CD4-positive, alpha-beta T cell (primary cell): ENCODE measurements around the gene ARL4D. TPM values are rescaled to one million over a fixed set of nuclear protein-coding genes. Genes with fewer than 3 reads are reported as not detected.

ENCODE experiments used
- ATAC-seq: fragments of 200-7000 bp; cut with Tn5 transposase; one replicate; pipeline ENCODE4 v1.10.0; 2022; ENCODE audit warnings: mild to moderate bottlenecking; ENCODE audit not compliant: poor library complexity
- CTCF ChIA-PET: fragments of 350-600 bp; sonication (Branson Sonifier 250); formaldehyde crosslinking; loops from one replicate; lab custom pipeline; 2021; ENCODE audit warnings: antibody characterized with exemption, inconsistent platforms; lab: Charles Lee
- POLR2A ChIA-PET: fragments of 350-600 bp; sonication (Branson Sonifier 250); formaldehyde crosslinking; loops from one replicate; lab custom pipeline; 2021; ENCODE audit warnings: antibody characterized with exemption, inconsistent platforms; lab: Charles Lee
- DNase-seq, 14 experiments: peaks; one replicate each; pipeline ENCODE4 v3.0.0-alpha.2; 2013 to 2020; ENCODE audit warnings: mixed read lengths in 2 of 14
- H3K27ac ChIP-seq, 2 donors: one replicate each; pipeline versions ENCODE4 v1.5.1 to v1.7.0; 2013; ENCODE audit warnings: low read length in 2 of 2, low read depth in 1 of 2, mild to moderate bottlenecking in 1 of 2
- H3K27me3 ChIP-seq, 2 experiments: 1 replicate in 1 of 2; 2 replicates in 1 of 2; pipeline versions ENCODE4 v1.6.1 to v1.7.0; 2013; ENCODE audit warnings: low read length in 2 of 2, control low read depth in 1 of 2, mild to moderate bottlenecking in 1 of 2, moderate library complexity in 1 of 2; ENCODE audit not compliant: insufficient read depth in 2 of 2, control insufficient read depth in 1 of 2
- H3K36me3 ChIP-seq: one replicate; pipeline ENCODE4 v1.6.1; 2013; ENCODE audit warnings: low read length, control low read depth; ENCODE audit not compliant: insufficient read depth
- H3K4me1 ChIP-seq: one replicate; pipeline ENCODE4 v1.6.1; 2013; ENCODE audit warnings: low read length, control low read depth; ENCODE audit not compliant: insufficient read depth
- H3K4me3 ChIP-seq: one replicate; pipeline ENCODE4 v1.5.1; 2013; ENCODE audit warnings: mild to moderate bottlenecking, low read length, moderate library complexity
- H3K9me3 ChIP-seq, 2 experiments: 1 replicate in 1 of 2; 2 replicates in 1 of 2; pipeline versions ENCODE4 v1.6.1 to v1.7.0; 2013; ENCODE audit warnings: low read length in 2 of 2, mild to moderate bottlenecking in 2 of 2, control low read depth in 1 of 2, moderate library complexity in 1 of 2; ENCODE audit not compliant: control insufficient read depth in 1 of 2, insufficient read depth in 1 of 2
- H3K27ac Mint-ChIP-seq: one replicate; pipeline ENCODE4 v1.8.0; 2020; ENCODE audit warnings: mixed read lengths
- H3K27me3 Mint-ChIP-seq: one replicate; pipeline ENCODE4 v1.8.0; 2021; ENCODE audit warnings: mixed read lengths
- H3K36me3 Mint-ChIP-seq: one replicate; pipeline ENCODE4 v1.8.0; 2021; ENCODE audit warnings: low read depth, mixed read lengths
- H3K4me1 Mint-ChIP-seq: one replicate; pipeline ENCODE4 v1.8.0; 2021; ENCODE audit warnings: low read depth, mixed read lengths
- H3K4me3 Mint-ChIP-seq: one replicate; pipeline ENCODE4 v1.8.0; 2020; ENCODE audit warnings: mild to moderate bottlenecking, mixed read lengths
- H3K9me3 Mint-ChIP-seq: one replicate; pipeline ENCODE4 v1.8.0; 2020; ENCODE audit warnings: mixed read lengths
- intact Hi-C, 2 experiments: fragments of 100-400 bp; cut with DNase I in 1 of 2; cut with micrococcal nuclease in 1 of 2; formaldehyde crosslinking; loops; one replicate each; pipeline versions ENCODE4 v1.15.1 to v1.9.0; 2023 to 2025; cut with DNase I, micrococcal nuclease
- total RNA-seq, 174 experiments: library from RNA in 2 of 174; stranded (reverse) in 2 of 174; gene quantifications; one replicate each; pipeline ENCODE4 v1.2.3 and lab custom pipeline; 2021 to 2026
- TF ChIP-seq, protein P1 (sequence below): fragments of 200-600 bp; IDR thresholded peaks from one replicate; pipeline ENCODE4 v1.8.0; 2022; ENCODE audit warnings: antibody characterized with exemption, mild to moderate bottlenecking

The ARL4D gene
- total RNA-seq, 2 experiments from 2014 or later, result 2.4 to 2.9 TPM

DNA sequence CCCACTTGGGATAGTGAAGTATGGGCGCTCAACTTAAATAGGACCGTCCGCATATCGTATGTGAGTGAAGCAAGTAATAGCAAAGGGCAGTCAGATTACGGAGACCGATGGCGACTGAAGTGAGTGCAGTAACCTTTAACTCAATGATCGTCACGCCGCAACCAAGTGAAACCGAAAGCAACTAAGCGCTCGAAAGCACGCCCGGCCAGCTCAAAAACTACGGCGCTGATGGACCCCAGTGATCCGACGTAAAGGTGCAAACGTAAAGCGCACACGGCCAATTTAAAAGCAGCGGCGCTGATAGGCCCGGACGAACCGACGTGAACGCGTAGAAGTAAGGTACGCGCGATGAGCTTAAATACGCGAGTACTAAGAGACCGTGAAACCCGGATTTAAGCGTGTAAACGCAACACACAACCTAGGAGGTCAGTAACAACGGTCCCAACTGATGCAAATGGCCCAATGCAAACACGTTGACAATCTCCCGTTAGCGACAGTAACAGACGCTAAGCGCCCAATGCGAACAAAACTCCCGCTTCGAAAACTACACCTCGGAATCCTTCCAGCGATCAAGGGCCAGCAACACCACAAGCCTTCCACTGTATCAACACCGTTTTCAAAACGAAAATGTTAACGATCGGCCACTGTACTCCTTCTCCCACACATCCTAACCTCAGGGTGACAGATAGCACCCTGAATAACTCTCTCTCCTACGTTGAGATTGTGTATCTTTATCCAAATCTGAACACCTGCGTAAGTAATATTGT, 37.9 kb upstream of the ARL4D start:
- ChIA-PET POLR2A (interaction anchor here (0.6 to 4.7 kb wide), 53 partner anchors 8 to 1690 kb away, joined by 3 to 175 read pairs (median 4); partner anchors contain the start of genes AARSD1, ARL4D, BECN1 and BRCA1), CTCF (interaction anchor here (0.9 to 3.6 kb wide), 5 partner anchors 27 to 537 kb away, joined by 3 to 20 read pairs (median 5); partner anchors contain the start of genes BECN1 and DHX8)
- H3K4me1 ChIP-seq, result peaks cover 22% of the 10 kb centered on the region
- TF ChIP-seq, protein P1, sequence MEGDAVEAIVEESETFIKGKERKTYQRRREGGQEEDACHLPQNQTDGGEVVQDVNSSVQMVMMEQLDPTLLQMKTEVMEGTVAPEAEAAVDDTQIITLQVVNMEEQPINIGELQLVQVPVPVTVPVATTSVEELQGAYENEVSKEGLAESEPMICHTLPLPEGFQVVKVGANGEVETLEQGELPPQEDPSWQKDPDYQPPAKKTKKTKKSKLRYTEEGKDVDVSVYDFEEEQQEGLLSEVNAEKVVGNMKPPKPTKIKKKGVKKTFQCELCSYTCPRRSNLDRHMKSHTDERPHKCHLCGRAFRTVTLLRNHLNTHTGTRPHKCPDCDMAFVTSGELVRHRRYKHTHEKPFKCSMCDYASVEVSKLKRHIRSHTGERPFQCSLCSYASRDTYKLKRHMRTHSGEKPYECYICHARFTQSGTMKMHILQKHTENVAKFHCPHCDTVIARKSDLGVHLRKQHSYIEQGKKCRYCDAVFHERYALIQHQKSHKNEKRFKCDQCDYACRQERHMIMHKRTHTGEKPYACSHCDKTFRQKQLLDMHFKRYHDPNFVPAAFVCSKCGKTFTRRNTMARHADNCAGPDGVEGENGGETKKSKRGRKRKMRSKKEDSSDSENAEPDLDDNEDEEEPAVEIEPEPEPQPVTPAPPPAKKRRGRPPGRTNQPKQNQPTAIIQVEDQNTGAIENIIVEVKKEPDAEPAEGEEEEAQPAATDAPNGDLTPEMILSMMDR, result no peak
- H3K27ac Mint-ChIP-seq, result peak overlapping the region; percentile 97
- no peaks in the 10 kb centered on the region for H3K9me3 ChIP-seq
- intact Hi-C loops, result loop anchor here (1.0 to 10.0 kb wide), 3 partner anchors 27 to 536 kb away; partner anchors contain the start of genes ARL4D (in 1 of the 2) and BECN1 (in 1 of the 2)
- ATAC-seq (peak; percentile 75), DNase-seq (peak; percentile 74 to 99 (median 86))
- no peaks in the 10 kb centered on the region for H3K9me3 Mint-ChIP-seq
- peaks cover 15% of the 10 kb centered on the region for H3K4me1 Mint-ChIP-seq
- peak overlapping the region; percentile 63 for H3K4me3 ChIP-seq
- H3K4me3 Mint-ChIP-seq, result peak overlapping the region; percentile 93
- H3K27ac ChIP-seq, result peak overlapping the region; percentile 94 to 96
- no peaks in the 10 kb centered on the region for H3K36me3 ChIP-seq
- H3K36me3 Mint-ChIP-seq, result peaks cover 13% of the 10 kb centered on the region
- no peaks in the 10 kb centered on the region for H3K27me3 ChIP-seq
- peaks cover 5% of the 10 kb centered on the region for H3K27me3 Mint-ChIP-seq

DNA sequence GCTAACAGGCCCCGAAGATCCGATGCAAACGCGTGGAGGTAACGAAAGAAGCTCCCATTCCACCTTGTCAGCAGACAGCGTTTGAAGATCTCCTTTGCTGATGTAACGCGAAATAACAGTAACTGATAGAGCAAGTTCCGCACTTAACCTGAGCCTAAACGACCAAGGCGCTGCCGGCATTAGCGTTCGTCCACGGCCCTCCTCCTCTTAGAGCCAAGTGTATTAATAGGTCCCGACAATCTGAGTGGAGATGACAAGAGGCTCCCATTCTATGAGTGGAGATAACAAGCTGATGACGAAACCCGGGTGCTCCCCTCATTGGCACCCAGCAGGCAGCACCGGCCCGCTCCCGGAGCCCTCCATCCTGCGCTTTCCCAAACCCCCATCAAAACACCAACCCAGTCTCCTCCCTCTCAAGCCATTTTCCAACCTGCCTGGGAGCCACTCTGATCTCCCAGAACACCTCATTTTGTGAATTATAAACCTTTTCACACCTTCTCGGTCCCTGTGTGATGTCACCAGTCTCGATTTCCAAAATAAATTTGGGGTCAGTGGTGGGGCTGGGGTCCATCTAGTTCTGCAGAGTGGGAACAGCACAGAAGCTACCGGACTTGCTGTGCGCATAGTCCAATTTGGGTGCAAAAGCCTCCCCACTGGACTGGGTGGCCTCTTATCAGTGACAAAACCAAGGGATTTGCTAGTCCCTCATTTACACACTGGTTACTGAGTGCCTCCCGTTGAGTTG, 35.4 kb upstream of the ARL4D start:
- no peak overlapping the region for H3K4me3 ChIP-seq

More for the DNA sequence above, 35.4 kb upstream of the ARL4D start:
- intact Hi-C loops, result loop anchor here in 1 of 2 experiments (5.0 to 10.0 kb wide), 2 partner anchors 34 to 539 kb away; partner anchors contain the start of genes ARL4D and BECN1
- TF ChIP-seq, protein P1, result no peak
- ChIA-PET POLR2A (interaction anchor here (4.7 kb wide), 1 partner anchor 25 kb away, joined by 175 read pairs; no protein-coding TSS in a partner anchor), CTCF (interaction anchor here (3.6 kb wide), 1 partner anchor 120 kb away, joined by 20 read pairs; the partner anchor contains the start of gene DHX8)
- peak overlapping the region; percentile 38 for H3K27ac Mint-ChIP-seq
- Histone ChIP-seq H3K27me3 (no peaks in the 10 kb centered on the region), H3K27ac (no peak overlapping the region), H3K9me3 (no peaks in the 10 kb centered on the region), H3K4me1 (peaks cover 38% of the 10 kb centered on the region), H3K36me3 (no peaks in the 10 kb centered on the region)
- H3K36me3 Mint-ChIP-seq, result peaks cover 13% of the 10 kb centered on the region
- H3K9me3 Mint-ChIP-seq, result no peaks in the 10 kb centered on the region
- peak overlapping the region; percentile 22 for H3K4me3 Mint-ChIP-seq
- DNase-seq (peak in 1 of 14 experiments; percentile 42), ATAC-seq (no peak)
- peaks cover 36% of the 10 kb centered on the region for H3K4me1 Mint-ChIP-seq
- peaks cover 5% of the 10 kb centered on the region for H3K27me3 Mint-ChIP-seq
